ENCODE results near the gene AGT. TPM values are rescaled to one million over a fixed set of nuclear protein-coding genes. Genes with fewer than 3 reads are reported as not detected.
A peak's percentile ranks its signal among the peaks of the same experiment; 100 is the strongest.

The AGT gene
- not detected for total RNA-seq

- peaks cover 8% of the 10 kb centered on the region for H3K9me3 Mint-ChIP-seq
- ATAC-seq (replicated peaks): no peak
- H3K36me3 Mint-ChIP-seq (ENCODE audit: low read depth): no peaks in the 10 kb centered on the region
- no peak within 1 kb of the TSS for H3K4me3 Mint-ChIP-seq
- H3K4me1 Mint-ChIP-seq: no peaks in the 10 kb centered on the region
- no peak within 1 kb of the TSS for H3K27ac Mint-ChIP-seq
- H3K27me3 Mint-ChIP-seq: peaks cover 17% of the 10 kb centered on the region
Measured at GRCh38 chr1:230713915-230714764, at the start of gene AGT. TSS of gene AGT (minus strand) at chr1:230714122. CDS start at chr1:230710823, 3,299 bp downstream.

- no peaks in the 10 kb centered on the region for H3K9me3 Mint-ChIP-seq
- ATAC-seq (replicated peaks): no peak
Measured at GRCh38 chr1:230761443-230762167, 47.7 kb upstream of the AGT start.

GRCh38 chr1:230760360-230760827 is 46.5 kb upstream of the AGT start:
- H3K4me1 Mint-ChIP-seq: no peaks in the 10 kb centered on the region

More at GRCh38 chr1:230761443-230762167, 47.7 kb upstream of the AGT start:
- Mint-ChIP-seq H3K4me1 (no peaks in the 10 kb centered on the region), H3K27me3 (peaks cover 13% of the 10 kb centered on the region), H3K36me3 (ENCODE audit: low read depth) (no peaks in the 10 kb centered on the region), H3K27ac (no peak overlapping the region), H3K4me3 (no peak overlapping the region)

GRCh38 chr1:230759369-230760065 is 45.6 kb upstream of the AGT start:
- no peaks in the 10 kb centered on the region for H3K4me1 Mint-ChIP-seq
- ATAC-seq (replicated peaks): no peak
- H3K9me3 Mint-ChIP-seq: no peaks in the 10 kb centered on the region
- H3K4me3 Mint-ChIP-seq: no peak overlapping the region
- no peak overlapping the region for H3K27ac Mint-ChIP-seq
- peaks cover 23% of the 10 kb centered on the region for H3K27me3 Mint-ChIP-seq
- H3K36me3 Mint-ChIP-seq (ENCODE audit: low read depth): no peaks in the 10 kb centered on the region

More at GRCh38 chr1:230760360-230760827, 46.5 kb upstream of the AGT start:
- H3K27me3 Mint-ChIP-seq: peaks cover 23% of the 10 kb centered on the region
- no peak overlapping the region for H3K27ac Mint-ChIP-seq
- H3K4me3 Mint-ChIP-seq: no peak overlapping the region
- ATAC-seq (replicated peaks): no peak
- H3K36me3 Mint-ChIP-seq (ENCODE audit: low read depth): no peaks in the 10 kb centered on the region
- no peaks in the 10 kb centered on the region for H3K9me3 Mint-ChIP-seq

GRCh38 chr1:230758709-230759368 is 44.9 kb upstream of the AGT start:
- no peaks in the 10 kb centered on the region for H3K4me1 Mint-ChIP-seq

GRCh38 chr1:230757856-230758708 is 44.2 kb upstream of the AGT start:
- Mint-ChIP-seq H3K4me1 (no peaks in the 10 kb centered on the region), H3K4me3 (no peak overlapping the region), H3K27ac (no peak overlapping the region), H3K9me3 (no peaks in the 10 kb centered on the region), H3K36me3 (ENCODE audit: low read depth) (no peaks in the 10 kb centered on the region), H3K27me3 (peaks cover 23% of the 10 kb centered on the region)
- no peak for ATAC-seq (replicated peaks)

More at GRCh38 chr1:230758709-230759368, 44.9 kb upstream of the AGT start:
- Mint-ChIP-seq H3K36me3 (ENCODE audit: low read depth) (no peaks in the 10 kb centered on the region), H3K4me3 (no peak overlapping the region), H3K9me3 (no peaks in the 10 kb centered on the region), H3K27me3 (peaks cover 23% of the 10 kb centered on the region), H3K27ac (no peak overlapping the region)
- ATAC-seq (replicated peaks): no peak

GRCh38 chr1:230754796-230755195 is 40.9 kb upstream of the AGT start:
- Mint-ChIP-seq H3K27ac (no peak overlapping the region), H3K4me1 (no peaks in the 10 kb centered on the region), H3K27me3 (peaks cover 21% of the 10 kb centered on the region), H3K4me3 (no peak overlapping the region), H3K9me3 (no peaks in the 10 kb centered on the region), H3K36me3 (ENCODE audit: low read depth) (no peaks in the 10 kb centered on the region)
- ATAC-seq (replicated peaks): no peak

- H3K36me3 Mint-ChIP-seq (ENCODE audit: low read depth): no peaks in the 10 kb centered on the region
- no peak overlapping the region for H3K27ac Mint-ChIP-seq
- H3K4me1 Mint-ChIP-seq: no peaks in the 10 kb centered on the region
- no peaks in the 10 kb centered on the region for H3K9me3 Mint-ChIP-seq
- peak; percentile 56 for ATAC-seq (replicated peaks)
- no peak overlapping the region for H3K4me3 Mint-ChIP-seq
- peaks cover 22% of the 10 kb centered on the region for H3K27me3 Mint-ChIP-seq
Measured at GRCh38 chr1:230753586-230754251, 39.8 kb upstream of the AGT start.

- Mint-ChIP-seq H3K4me1 (no peaks in the 10 kb centered on the region), H3K27me3 (peaks cover 24% of the 10 kb centered on the region), H3K9me3 (no peaks in the 10 kb centered on the region), H3K27ac (no peak overlapping the region), H3K4me3 (no peak overlapping the region), H3K36me3 (ENCODE audit: low read depth) (no peaks in the 10 kb centered on the region)
- ATAC-seq (replicated peaks): no peak
Measured at GRCh38 chr1:230753191-230753585, 39.3 kb upstream of the AGT start.

GRCh38 chr1:230752407-230752806 is 38.5 kb upstream of the AGT start:
- ATAC-seq (replicated peaks): no peak
- no peaks in the 10 kb centered on the region for H3K36me3 Mint-ChIP-seq (ENCODE audit: low read depth)
- H3K4me3 Mint-ChIP-seq: no peak overlapping the region
- no peaks in the 10 kb centered on the region for H3K4me1 Mint-ChIP-seq
- H3K27ac Mint-ChIP-seq: no peak overlapping the region
- no peaks in the 10 kb centered on the region for H3K9me3 Mint-ChIP-seq
- peaks cover 24% of the 10 kb centered on the region for H3K27me3 Mint-ChIP-seq

GRCh38 chr1:230750986-230751625 is 37.2 kb upstream of the AGT start:
- no peak for ATAC-seq (replicated peaks)
- Mint-ChIP-seq H3K27me3 (peaks cover 17% of the 10 kb centered on the region), H3K9me3 (no peaks in the 10 kb centered on the region), H3K4me3 (no peak overlapping the region), H3K4me1 (no peaks in the 10 kb centered on the region), H3K36me3 (ENCODE audit: low read depth) (no peaks in the 10 kb centered on the region), H3K27ac (no peak overlapping the region)

GRCh38 chr1:230750576-230750975 is 36.7 kb upstream of the AGT start:
- H3K4me3 Mint-ChIP-seq: no peak overlapping the region
- H3K9me3 Mint-ChIP-seq: no peaks in the 10 kb centered on the region
- no peak overlapping the region for H3K27ac Mint-ChIP-seq
- no peak for ATAC-seq (replicated peaks)
- H3K36me3 Mint-ChIP-seq (ENCODE audit: low read depth): no peaks in the 10 kb centered on the region
- H3K27me3 Mint-ChIP-seq: peaks cover 13% of the 10 kb centered on the region
- no peaks in the 10 kb centered on the region for H3K4me1 Mint-ChIP-seq
